Parathyroid adenoma (tissue), 2 donors: Measurements from ENCODE around the gene HACL1.
"Not testable (repeated sequence)": the region's sequence is repeated elsewhere in the genome, so short reads cannot be mapped to it uniquely, and the experiment has no call there.

Experiments
- H2AFZ ChIP-seq: fragments of 300-600 bp; sonication (generic); one replicate; pipeline ENCODE4 v1.7.0; 2017; ENCODE audit warnings: antibody characterized with exemption, mild to moderate bottlenecking
- H3K27ac ChIP-seq: fragments of 300-600 bp; sonication (generic); one replicate; pipeline ENCODE4 v1.7.0; 2017
- H3K27me3 ChIP-seq: fragments of 300-600 bp; sonication (generic); one replicate; pipeline ENCODE4 v1.7.0; 2017; ENCODE audit warnings: low read length; ENCODE audit not compliant: control insufficient read depth, insufficient read depth
- H3K36me3 ChIP-seq: fragments of 300-600 bp; sonication (generic); one replicate; pipeline ENCODE4 v1.7.0; 2017; ENCODE audit warnings: low read length; ENCODE audit not compliant: control insufficient read depth, insufficient read depth
- H3K4me1 ChIP-seq: fragments of 300-600 bp; sonication (generic); one replicate; pipeline ENCODE4 v1.7.0; 2017; ENCODE audit warnings: control low read depth
- H3K4me2 ChIP-seq: fragments of 300-600 bp; sonication (generic); one replicate; pipeline ENCODE4 v1.7.0; 2017; ENCODE audit warnings: low read length
- H3K4me3 ChIP-seq: fragments of 300-600 bp; sonication (generic); one replicate; pipeline ENCODE4 v1.7.0; 2017; ENCODE audit warnings: low read depth, low read length
- H3K79me2 ChIP-seq: fragments of 300-600 bp; sonication (generic); one replicate; pipeline ENCODE4 v1.7.0; 2017; ENCODE audit warnings: control low read depth
- H3K9ac ChIP-seq: fragments of 300-600 bp; sonication (generic); one replicate; pipeline ENCODE4 v1.7.0; 2017; ENCODE audit warnings: mild to moderate bottlenecking
- H3K9me3 ChIP-seq: fragments of 300-600 bp; sonication (generic); one replicate; pipeline ENCODE4 v1.7.0; 2017; ENCODE audit warnings: low read length; ENCODE audit not compliant: control insufficient read depth
- TF ChIP-seq, protein P1 (sequence below): fragments of 300-600 bp; sonication (generic); IDR thresholded peaks from one replicate; pipeline ENCODE4 v1.7.0; 2017; ENCODE audit warnings: antibody characterized with exemption, mild to moderate bottlenecking
- donor health status: primary hyperparathyroidism.

HACL1 gene

DNA sequence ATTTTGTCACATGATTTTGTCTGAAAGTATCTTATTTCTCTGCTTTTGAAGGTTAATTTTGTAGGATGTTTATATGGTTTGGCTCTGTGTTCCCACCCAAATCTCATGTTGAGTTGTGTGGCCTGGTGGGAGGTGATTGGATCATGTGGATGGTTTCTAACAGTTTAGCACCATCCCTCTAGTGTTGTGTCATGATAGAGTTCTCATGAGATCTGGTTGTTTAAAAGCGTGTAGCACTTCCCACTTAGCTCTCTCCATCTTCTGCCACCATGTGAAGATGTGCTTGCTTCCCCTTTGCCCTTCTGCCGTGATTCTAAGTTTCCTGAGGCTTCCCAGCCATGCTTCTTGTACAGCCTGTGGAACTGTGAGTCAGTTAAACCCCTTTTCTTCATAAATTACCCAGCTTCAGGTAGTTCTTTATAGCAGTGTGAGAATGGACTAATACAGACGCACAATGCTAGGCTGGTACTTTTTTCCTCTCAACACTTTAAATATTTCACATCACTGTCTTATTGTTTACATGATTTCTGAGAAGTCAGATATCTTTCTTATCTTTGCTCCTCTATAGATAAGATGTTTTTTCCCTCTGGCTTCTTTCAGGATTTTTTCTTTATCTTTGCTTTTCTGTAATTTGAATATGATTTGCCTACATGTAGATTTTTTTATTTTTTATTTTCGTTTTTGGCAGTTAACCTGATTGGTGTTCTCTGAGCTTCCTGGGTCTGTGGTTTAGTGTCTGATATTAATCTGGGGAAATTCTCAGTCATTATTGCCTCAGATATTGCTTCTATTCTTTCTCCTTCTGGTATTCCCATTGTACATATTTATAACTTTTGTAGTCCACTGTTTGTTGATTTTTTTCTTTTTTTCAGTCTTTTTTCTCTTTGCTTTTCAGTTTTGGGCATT lies 22.4 kb upstream of the HACL1 start:
- Histone ChIP-seq H3K4me2 (no peak overlapping the region), H3K9me3 (no peaks in the 10 kb centered on the region), H3K9ac (no peak overlapping the region), H3K27ac (no peak overlapping the region), H2AFZ (no peak overlapping the region), H3K4me1 (no peaks in the 10 kb centered on the region), H3K4me3 (no peak overlapping the region), H3K79me2 (no peaks in the 10 kb centered on the region), H3K36me3 (no peaks in the 10 kb centered on the region), H3K27me3 (no peaks in the 10 kb centered on the region)
- TF ChIP-seq, protein P1, sequence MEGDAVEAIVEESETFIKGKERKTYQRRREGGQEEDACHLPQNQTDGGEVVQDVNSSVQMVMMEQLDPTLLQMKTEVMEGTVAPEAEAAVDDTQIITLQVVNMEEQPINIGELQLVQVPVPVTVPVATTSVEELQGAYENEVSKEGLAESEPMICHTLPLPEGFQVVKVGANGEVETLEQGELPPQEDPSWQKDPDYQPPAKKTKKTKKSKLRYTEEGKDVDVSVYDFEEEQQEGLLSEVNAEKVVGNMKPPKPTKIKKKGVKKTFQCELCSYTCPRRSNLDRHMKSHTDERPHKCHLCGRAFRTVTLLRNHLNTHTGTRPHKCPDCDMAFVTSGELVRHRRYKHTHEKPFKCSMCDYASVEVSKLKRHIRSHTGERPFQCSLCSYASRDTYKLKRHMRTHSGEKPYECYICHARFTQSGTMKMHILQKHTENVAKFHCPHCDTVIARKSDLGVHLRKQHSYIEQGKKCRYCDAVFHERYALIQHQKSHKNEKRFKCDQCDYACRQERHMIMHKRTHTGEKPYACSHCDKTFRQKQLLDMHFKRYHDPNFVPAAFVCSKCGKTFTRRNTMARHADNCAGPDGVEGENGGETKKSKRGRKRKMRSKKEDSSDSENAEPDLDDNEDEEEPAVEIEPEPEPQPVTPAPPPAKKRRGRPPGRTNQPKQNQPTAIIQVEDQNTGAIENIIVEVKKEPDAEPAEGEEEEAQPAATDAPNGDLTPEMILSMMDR, result no peak

- H3K4me3 ChIP-seq, result not testable (repeated sequence)
Observed at GRCh38 chr3:15619659-15620464, 18.5 kb upstream of the HACL1 start.

DNA sequence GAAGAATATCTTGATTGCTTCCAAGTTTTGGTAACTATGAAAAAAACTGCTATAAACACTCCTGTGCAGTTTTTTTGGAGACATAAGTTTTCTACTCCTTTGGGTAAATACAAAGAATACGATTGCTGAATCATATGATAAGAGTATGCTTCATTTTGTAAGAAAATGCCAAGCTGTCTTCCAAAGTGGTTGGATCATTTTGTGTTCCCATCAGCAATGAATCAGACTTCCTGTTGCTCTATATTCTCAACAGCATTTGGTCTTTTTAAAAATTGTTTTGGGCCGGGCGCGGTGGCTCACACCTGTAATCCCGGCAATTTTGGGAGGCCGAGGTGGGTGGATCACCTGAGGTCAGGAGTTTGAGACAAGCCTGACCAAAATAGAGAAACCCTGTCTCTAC lies 14.7 kb upstream of the HACL1 start:
- Histone ChIP-seq H3K27me3 (no peaks in the 10 kb centered on the region), H3K27ac (no peak overlapping the region), H3K9me3 (no peaks in the 10 kb centered on the region), H3K9ac (no peak overlapping the region), H3K4me2 (no peak overlapping the region), H3K79me2 (no peaks in the 10 kb centered on the region), H3K36me3 (no peaks in the 10 kb centered on the region), H3K4me3 (no peak overlapping the region), H2AFZ (no peak overlapping the region), H3K4me1 (peaks cover 36% of the 10 kb centered on the region)
- TF ChIP-seq, protein P1, result no peak

More at GRCh38 chr3:15619659-15620464, 18.5 kb upstream of the HACL1 start:
- not testable (repeated sequence) for H3K9ac ChIP-seq, H3K27me3 ChIP-seq, H2AFZ ChIP-seq, H3K79me2 ChIP-seq, H3K36me3 ChIP-seq, H3K4me2 ChIP-seq, H3K9me3 ChIP-seq, H3K4me1 ChIP-seq, H3K27ac ChIP-seq

DNA sequence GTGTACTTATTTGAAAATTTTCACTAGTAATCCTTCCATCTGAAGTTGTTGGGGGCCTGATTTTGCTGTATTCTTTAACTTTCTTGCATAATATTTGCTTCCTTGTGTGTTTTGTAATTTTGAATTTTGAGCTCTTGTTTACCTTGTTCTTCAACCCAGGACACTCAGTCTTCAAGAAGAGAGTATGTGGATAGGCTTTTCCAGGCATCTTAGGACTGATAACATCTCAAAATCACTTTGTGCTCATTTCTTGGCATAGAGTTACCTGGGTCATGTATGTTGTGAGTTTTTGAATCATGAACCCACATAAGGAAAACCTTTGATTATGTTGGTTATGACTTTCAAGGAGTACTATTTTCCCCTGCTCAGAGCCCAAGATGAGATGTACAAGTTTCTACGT lies 13.6 kb upstream of the HACL1 start:
- H3K4me1 ChIP-seq, result peaks cover 37% of the 10 kb centered on the region
- no peak overlapping the region for H3K27ac ChIP-seq
- H3K79me2 ChIP-seq, result peaks cover 5% of the 10 kb centered on the region
- no peaks in the 10 kb centered on the region for H3K9me3 ChIP-seq
- H3K4me2 ChIP-seq, result no peak overlapping the region
- TF ChIP-seq, protein P1, result no peak
- peak overlapping the region; percentile 2 for H2AFZ ChIP-seq
- H3K4me3 ChIP-seq, result no peak overlapping the region
- no peak overlapping the region for H3K9ac ChIP-seq
- H3K27me3 ChIP-seq, result no peaks in the 10 kb centered on the region
- no peaks in the 10 kb centered on the region for H3K36me3 ChIP-seq

- H3K4me2 ChIP-seq, result no peak overlapping the region
- no peak overlapping the region for H3K9ac ChIP-seq
- no peaks in the 10 kb centered on the region for H3K36me3 ChIP-seq
- no peak overlapping the region for H3K4me3 ChIP-seq
- TF ChIP-seq, protein P1, result no peak
- H3K4me1 ChIP-seq, result peaks cover 42% of the 10 kb centered on the region
- H3K27me3 ChIP-seq, result no peaks in the 10 kb centered on the region
- H2AFZ ChIP-seq, result peak overlapping the region; percentile 31
- H3K9me3 ChIP-seq, result no peaks in the 10 kb centered on the region
- peaks cover 19% of the 10 kb centered on the region for H3K79me2 ChIP-seq
- H3K27ac ChIP-seq, result no peak overlapping the region
Observed at GRCh38 chr3:15612001-15612400, 10.6 kb upstream of the HACL1 start.
